ENCODE results near the gene DNMT3A. TPM values are rescaled to one million over a fixed set of nuclear protein-coding genes. Genes with fewer than 3 reads are reported as not detected.

DNMT3A gene
- total RNA-seq, 1 donor from 2014 or later: 49.9 TPM

- ATAC-seq (ENCODE audit: low read depth): no peak
- ChIA-PET POLR2A (no interaction called here), CTCF (no interaction called here)
- Mint-ChIP-seq H3K4me1 (peaks cover 53% of the 10 kb centered on the region), H3K36me3 (ENCODE audit: low read depth) (peaks cover 8% of the 10 kb centered on the region), H3K27me3 (no peaks in the 10 kb centered on the region), H3K9me3 (no peaks in the 10 kb centered on the region), H3K27ac (no peak overlapping the region), H3K4me3 (no peak overlapping the region)
- no peak for TF ChIP-seq CTCF (IDR thresholded peaks at IDR 0.05)
- DNase-seq: no peak
- intact Hi-C loops (cut with micrococcal nuclease): no loop called here
Measured at GRCh38 chr2:25335971-25336370, 5.8 kb downstream of the DNMT3A start.

- peaks cover 8% of the 10 kb centered on the region for H3K36me3 Mint-ChIP-seq (ENCODE audit: low read depth)
- intact Hi-C loops (cut with micrococcal nuclease): no loop called here
- H3K4me1 Mint-ChIP-seq: peaks cover 53% of the 10 kb centered on the region
- no peaks in the 10 kb centered on the region for H3K9me3 Mint-ChIP-seq
- no peak overlapping the region for H3K27ac Mint-ChIP-seq
- CTCF ChIA-PET: interaction anchor here (1.2 kb wide), 1 partner anchor 169 kb away, joined by 3 read pairs; no protein-coding TSS in a partner anchor
- TF ChIP-seq CTCF (IDR thresholded peaks at IDR 0.05): no peak
- no peak for ATAC-seq (ENCODE audit: low read depth)
- DNase-seq: no peak
- POLR2A ChIA-PET: interaction anchor here (0.6 kb wide), 1 partner anchor 409 kb away, joined by 3 read pairs; no protein-coding TSS in a partner anchor
- H3K4me3 Mint-ChIP-seq: no peak overlapping the region
- no peaks in the 10 kb centered on the region for H3K27me3 Mint-ChIP-seq
Measured at GRCh38 chr2:25335204-25335603, 6.5 kb downstream of the DNMT3A start.

GRCh38 chr2:25334482-25334881 lies 7.2 kb downstream of the DNMT3A start:
- DNase-seq: no peak
- peaks cover 53% of the 10 kb centered on the region for H3K4me1 Mint-ChIP-seq
- no peak for TF ChIP-seq CTCF (IDR thresholded peaks at IDR 0.05)
- no peak overlapping the region for H3K27ac Mint-ChIP-seq
- ChIA-PET CTCF (interaction anchor here (1.2 kb wide), 1 partner anchor 168 kb away, joined by 3 read pairs; no protein-coding TSS in a partner anchor), POLR2A (interaction anchor here (0.6 to 1.4 kb wide), 2 partner anchors 54 to 409 kb away, joined by 3 read pairs; no protein-coding TSS in a partner anchor)
- no peak for ATAC-seq (ENCODE audit: low read depth)
- intact Hi-C loops (cut with micrococcal nuclease): no loop called here
- H3K4me3 Mint-ChIP-seq: peak overlapping the region; percentile 48
- H3K36me3 Mint-ChIP-seq (ENCODE audit: low read depth): peaks cover 8% of the 10 kb centered on the region
- no peaks in the 10 kb centered on the region for H3K27me3 Mint-ChIP-seq
- no peaks in the 10 kb centered on the region for H3K9me3 Mint-ChIP-seq

- no peaks in the 10 kb centered on the region for H3K27me3 Mint-ChIP-seq
- TF ChIP-seq CTCF (IDR thresholded peaks at IDR 0.05): no peak
- DNase-seq (no peak), ATAC-seq (ENCODE audit: low read depth) (peak; percentile 41)
- ChIA-PET POLR2A (interaction anchor here (1.4 kb wide), 1 partner anchor 54 kb away, joined by 3 read pairs; no protein-coding TSS in a partner anchor), CTCF (no interaction called here)
- peaks cover 49% of the 10 kb centered on the region for H3K4me1 Mint-ChIP-seq
- H3K9me3 Mint-ChIP-seq: no peaks in the 10 kb centered on the region
- H3K27ac Mint-ChIP-seq: no peak overlapping the region
- intact Hi-C loops (cut with micrococcal nuclease): no loop called here
- peak overlapping the region; percentile 48 for H3K4me3 Mint-ChIP-seq
- H3K36me3 Mint-ChIP-seq (ENCODE audit: low read depth): peaks cover 8% of the 10 kb centered on the region
Measured at GRCh38 chr2:25333981-25334380, 7.7 kb downstream of the DNMT3A start.

- intact Hi-C loops (cut with micrococcal nuclease): no loop called here
- H3K36me3 Mint-ChIP-seq (ENCODE audit: low read depth): peaks cover 11% of the 10 kb centered on the region
- no peak overlapping the region for H3K27ac Mint-ChIP-seq
- H3K9me3 Mint-ChIP-seq: no peaks in the 10 kb centered on the region
- ATAC-seq (ENCODE audit: low read depth) (no peak), DNase-seq (no peak)
- ChIA-PET POLR2A (interaction anchor here (0.6 to 1.1 kb wide), 3 partner anchors 9 to 104 kb away, joined by 3 to 4 read pairs (median 3); no protein-coding TSS in a partner anchor), CTCF (no interaction called here)
- no peaks in the 10 kb centered on the region for H3K27me3 Mint-ChIP-seq
- H3K4me3 Mint-ChIP-seq: no peak overlapping the region
- no peak for TF ChIP-seq CTCF (IDR thresholded peaks at IDR 0.05)
- peaks cover 42% of the 10 kb centered on the region for H3K4me1 Mint-ChIP-seq
Measured at GRCh38 chr2:25332571-25332970, 9.2 kb downstream of the DNMT3A start.

Data from activated B cell treated with CpG ODN at 0.5 μM for 24 hours (primary cell).